WTC11 (cell line): ENCODE results near the gene SLC16A10. TPM values are rescaled to one million over a fixed set of nuclear protein-coding genes. Genes with fewer than 3 reads are reported as not detected.
"Not testable (repeated sequence)": the region's sequence is repeated elsewhere in the genome, so short reads cannot be mapped to it uniquely, and the experiment has no call there.

Experiments
- ATAC-seq: fragments of 200-7000 bp; cut with Tn5 transposase; 2 replicates; pipeline ENCODE4 v1.10.0; 2021; ENCODE audit warnings: mild to moderate bottlenecking, moderate library complexity
- CTCF ChIA-PET: fragments of 300-600 bp; sonication (Branson Sonifier 250); formaldehyde crosslinking; loops from one replicate; lab custom pipeline; 2021; ENCODE audit warnings: antibody characterized with exemption; lab: Charles Lee
- POLR2A ChIA-PET: fragments of 350-600 bp; sonication (Branson Sonifier 250); formaldehyde crosslinking; loops from one replicate; lab custom pipeline; 2021; ENCODE audit warnings: antibody characterized with exemption; lab: Charles Lee
- DNase-seq: peaks from one replicate; pipeline ENCODE4 v3.0.0; 2021; ENCODE audit warnings: low spot score
- H3K27ac Mint-ChIP-seq: 2 replicates; pipeline ENCODE4 v1.8.0; 2021; ENCODE audit warnings: mixed read lengths
- H3K27me3 Mint-ChIP-seq: 2 replicates; pipeline ENCODE4 v1.8.0; 2021; ENCODE audit warnings: low read depth, mild to moderate bottlenecking, moderate library complexity, mixed read lengths
- H3K36me3 Mint-ChIP-seq: 2 replicates; pipeline ENCODE4 v1.8.0; 2021; ENCODE audit warnings: mixed read lengths
- H3K4me1 Mint-ChIP-seq: 2 replicates; pipeline ENCODE4 v1.8.0; 2022; ENCODE audit warnings: mixed read lengths
- H3K4me3 Mint-ChIP-seq: 2 replicates; pipeline ENCODE4 v1.8.0; 2021; ENCODE audit warnings: mild to moderate bottlenecking, moderate library complexity, mixed read lengths
- H3K9me3 Mint-ChIP-seq: 2 replicates; pipeline ENCODE4 v1.8.0; 2021; ENCODE audit warnings: mixed read lengths
- AR ChIP-seq: fragments of 250-450 bp; sonication (Bioruptor Pico); IDR thresholded peaks from 2 replicates; pipeline ENCODE4 v1.9.0; 2021; ENCODE audit warnings: mild to moderate bottlenecking
- ATF6 ChIP-seq: sonication (generic); formaldehyde crosslinking; IDR thresholded peaks from 2 replicates; pipeline ENCODE4 v1.8.1; 2023; ENCODE audit warnings: mild to moderate bottlenecking, missing genetic modification reagents
- CTCF ChIP-seq: fragments of 200-600 bp; IDR thresholded peaks from 2 replicates; pipeline ENCODE4 v1.8.0; 2022; ENCODE audit warnings: antibody characterized with exemption
- E2F4 ChIP-seq: sonication (generic); formaldehyde crosslinking; IDR thresholded peaks from 2 replicates; pipeline ENCODE4 v1.8.1; 2022; ENCODE audit warnings: low read depth, mild to moderate bottlenecking, moderate library complexity, missing genetic modification reagents, borderline replicate concordance
- E2F5 ChIP-seq: sonication (generic); formaldehyde crosslinking; IDR thresholded peaks from 2 replicates; pipeline ENCODE4 v1.8.1; 2022; ENCODE audit warnings: mild to moderate bottlenecking, moderate library complexity, missing genetic modification reagents
- EMX1 ChIP-seq: fragments of 250-450 bp; sonication (Bioruptor Pico); IDR thresholded peaks from 2 replicates; pipeline ENCODE4 v1.8.0; 2021; ENCODE audit warnings: mild to moderate bottlenecking
- FOXK1 ChIP-seq: sonication (generic); formaldehyde crosslinking; IDR thresholded peaks from 2 replicates; pipeline ENCODE4 v1.8.0; 2022; ENCODE audit warnings: mild to moderate bottlenecking, moderate library complexity, missing genetic modification reagents
- HMGA2 ChIP-seq: fragments of 250-450 bp; sonication (Bioruptor Pico); IDR thresholded peaks from 2 replicates; pipeline ENCODE4 v1.4.0; 2021; ENCODE audit warnings: mild to moderate bottlenecking, moderate library complexity
- NFE2L1 ChIP-seq: sonication (generic); formaldehyde crosslinking; IDR thresholded peaks from 2 replicates; pipeline ENCODE4 v1.8.1; 2023; ENCODE audit warnings: missing genetic modification reagents
- NR1H2 ChIP-seq: sonication (generic); formaldehyde crosslinking; IDR thresholded peaks from 2 replicates; pipeline ENCODE4 v1.9.0; 2021; ENCODE audit warnings: mild to moderate bottlenecking, moderate library complexity, missing genetic modification reagents
- OVOL2 ChIP-seq: fragments of 250-450 bp; sonication (Bioruptor Pico); IDR thresholded peaks from 2 replicates; pipeline ENCODE4 v1.9.0; 2021; ENCODE audit warnings: mild to moderate bottlenecking, borderline replicate concordance
- PREB ChIP-seq: sonication (generic); formaldehyde crosslinking; IDR thresholded peaks from 2 replicates; pipeline ENCODE4 v1.8.1; 2022; ENCODE audit warnings: mild to moderate bottlenecking, missing genetic modification reagents, moderate library complexity, borderline replicate concordance
- RORB ChIP-seq: fragments of 250-450 bp; sonication (Bioruptor Pico); IDR thresholded peaks from 2 replicates; pipeline ENCODE4 v1.9.0; 2021; ENCODE audit warnings: mild to moderate bottlenecking
- TCF7 ChIP-seq: sonication (generic); formaldehyde crosslinking; IDR thresholded peaks from 2 replicates; pipeline ENCODE4 v1.8.0; 2022; ENCODE audit warnings: mild to moderate bottlenecking, low read depth, missing genetic modification reagents, moderate library complexity
- TEAD4 ChIP-seq: sonication (generic); formaldehyde crosslinking; IDR thresholded peaks from 2 replicates; pipeline ENCODE4 v1.8.0; 2022; ENCODE audit warnings: mild to moderate bottlenecking, missing genetic modification reagents
- TP53 ChIP-seq: sonication (generic); formaldehyde crosslinking; IDR thresholded peaks from 2 replicates; pipeline ENCODE4 v1.8.1; 2023; ENCODE audit warnings: mild to moderate bottlenecking, missing genetic modification reagents
- ZMAT4 ChIP-seq: fragments of 250-450 bp; sonication (Bioruptor Pico); IDR thresholded peaks from 2 replicates; pipeline ENCODE4 v1.9.0; 2021; ENCODE audit warnings: mild to moderate bottlenecking
- ZNF317 ChIP-seq: sonication (generic); formaldehyde crosslinking; IDR thresholded peaks from 2 replicates; pipeline ENCODE4 v1.8.1; 2023; ENCODE audit warnings: low read depth, mild to moderate bottlenecking, moderate library complexity, missing genetic modification reagents, borderline replicate concordance
- total RNA-seq: library from RNA; stranded (reverse); gene quantifications from 3 replicates; pipeline ENCODE4 v1.2.3, GENCODE V29; 2021

Gene SLC16A10
- total RNA-seq, 1 experiment from 2014 or later: 18.4 TPM

GRCh38 chr6:111254779-111255166 lies 167.5 kb downstream of the SLC16A10 start:
- Mint-ChIP-seq H3K27me3 (peaks cover 38% of the 10 kb centered on the region), H3K9me3 (no peaks in the 10 kb centered on the region), H3K4me3 (peak overlapping the region; percentile 62), H3K36me3 (no peaks in the 10 kb centered on the region), H3K27ac (peak overlapping the region; percentile 11), H3K4me1 (peaks cover 56% of the 10 kb centered on the region)
- POLR2A ChIA-PET: interaction anchor here (0.6 kb wide), 2 partner anchors 190 to 1171 kb away, joined by 3 read pairs; no protein-coding TSS in a partner anchor
- TF ChIP-seq TEAD4 (CRISPR knock-in tag): no peak
- TF ChIP-seq CTCF: no peak
- no peak for TF ChIP-seq ZMAT4
- no peak for TF ChIP-seq AR (CRISPR knock-in tag)
- no peak for TF ChIP-seq TCF7 (CRISPR knock-in tag)
- TF ChIP-seq EMX1 (CRISPR knock-in tag): no peak
- TF ChIP-seq OVOL2: no peak
- no peak for TF ChIP-seq NFE2L1 (CRISPR knock-in tag)
- TF ChIP-seq ATF6 (CRISPR knock-in tag): no peak
- no peak for TF ChIP-seq PREB (CRISPR knock-in tag)
- no peak for ATAC-seq
- CTCF ChIA-PET: interaction anchor here (0.6 to 0.7 kb wide), 2 partner anchors 39 to 352 kb away, joined by 4 to 5 read pairs; no protein-coding TSS in a partner anchor
- no peak for DNase-seq

- H3K36me3 Mint-ChIP-seq, ATAC-seq, H3K27ac Mint-ChIP-seq, H3K9me3 Mint-ChIP-seq, DNase-seq, POLR2A ChIA-PET, CTCF ChIA-PET: not testable (repeated sequence)
- peak overlapping the region; percentile 62 for H3K4me3 Mint-ChIP-seq
- peaks cover 64% of the 10 kb centered on the region for H3K4me1 Mint-ChIP-seq
- peaks cover 38% of the 10 kb centered on the region for H3K27me3 Mint-ChIP-seq
Observed at GRCh38 chr6:111255838-111256237, 168.5 kb downstream of the SLC16A10 start.

- ChIA-PET POLR2A (no interaction called here), CTCF (interaction anchor here (0.7 kb wide), 2 partner anchors 41 to 125 kb away, joined by 3 read pairs; no protein-coding TSS in a partner anchor)
- 0 out of 2 replicates have a peak, but pooled peaks cover 2% of the 10 kb centered on the region for H3K36me3 Mint-ChIP-seq
- TF ChIP-seq TP53 (no peak), HMGA2 (CRISPR knock-in tag) (no peak), OVOL2 (no peak), TEAD4 (CRISPR knock-in tag) (no peak), E2F5 (CRISPR knock-in tag) (no peak), ZNF317 (CRISPR knock-in tag) (no peak), RORB (CRISPR knock-in tag) (no peak), FOXK1 (CRISPR knock-in tag) (no peak), NR1H2 (CRISPR knock-in tag) (no peak), E2F4 (no peak)
- H3K4me3 Mint-ChIP-seq: no peak overlapping the region
- H3K27ac Mint-ChIP-seq: no peak overlapping the region
- H3K9me3 Mint-ChIP-seq: no peaks in the 10 kb centered on the region
- no peak for DNase-seq
- H3K27me3 Mint-ChIP-seq: peaks cover 38% of the 10 kb centered on the region
- no peak for ATAC-seq
- peaks cover 66% of the 10 kb centered on the region for H3K4me1 Mint-ChIP-seq
Observed at GRCh38 chr6:111256646-111257045, 169.3 kb downstream of the SLC16A10 start.
